ENCODE results near the gene GPX6.
"Not testable (repeated sequence)": the region's sequence is repeated elsewhere in the genome, so short reads cannot be mapped to it uniquely, and the experiment has no call there.

Gene GPX6, protein sequence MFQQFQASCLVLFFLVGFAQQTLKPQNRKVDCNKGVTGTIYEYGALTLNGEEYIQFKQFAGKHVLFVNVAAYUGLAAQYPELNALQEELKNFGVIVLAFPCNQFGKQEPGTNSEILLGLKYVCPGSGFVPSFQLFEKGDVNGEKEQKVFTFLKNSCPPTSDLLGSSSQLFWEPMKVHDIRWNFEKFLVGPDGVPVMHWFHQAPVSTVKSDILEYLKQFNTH

DNA sequence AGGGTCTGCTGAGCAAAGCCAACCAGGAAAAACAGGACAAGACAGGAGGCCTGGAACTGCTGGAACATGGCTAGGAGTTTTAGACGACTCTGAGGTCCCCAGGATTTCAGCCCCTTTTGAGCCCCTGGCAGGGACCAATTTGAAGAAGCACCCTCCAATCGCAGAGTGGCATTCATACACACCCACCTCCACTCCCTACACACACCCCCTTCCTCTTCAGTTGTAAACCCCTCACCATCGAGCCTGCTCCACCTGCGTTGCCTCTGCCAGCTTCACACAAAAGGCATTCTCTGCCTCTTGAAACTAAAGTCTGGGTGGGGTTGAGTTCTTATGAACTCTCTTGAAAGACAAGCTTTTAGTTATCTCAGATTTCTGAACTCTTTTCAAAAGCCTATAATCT, at the start of gene GPX6:
GPX6 (minus strand) TSS at position 118 of the 400 bp plus-strand sequence; CDS start at position 68, 50 bp downstream.
- in situ Hi-C loops (cut with MboI; ENCODE audit: low sequenced_read_pairs), result no loop called here

- in situ Hi-C loops (cut with MboI; ENCODE audit: low sequenced_read_pairs), result no loop called here
Observed at GRCh38 chr6:28563430-28564095, 48.0 kb upstream of the GPX6 start.

DNA sequence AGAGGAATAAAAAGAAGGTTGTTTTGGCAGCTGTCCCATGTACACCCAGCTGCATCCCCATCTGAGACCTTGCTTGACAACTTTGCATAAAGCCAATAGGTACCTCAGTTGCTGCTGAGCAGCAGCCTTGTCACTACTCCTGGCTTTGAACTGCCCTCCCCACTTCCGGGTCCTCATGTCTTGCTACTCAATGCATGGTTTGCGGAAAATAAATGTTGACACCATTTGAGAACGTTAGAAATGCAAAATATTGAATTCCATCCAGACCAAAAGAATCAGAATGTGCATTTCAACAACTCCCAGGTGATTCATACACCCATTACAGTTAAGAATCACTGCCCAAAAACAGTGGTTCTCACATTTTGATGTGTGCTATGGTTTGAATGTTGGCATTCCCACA, 43.0 kb upstream of the GPX6 start:
- in situ Hi-C loops (cut with MboI; ENCODE audit: low sequenced_read_pairs), result no loop called here

GRCh38 chr6:28555136-28555535, 39.5 kb upstream of the GPX6 start:
- in situ Hi-C loops (cut with MboI; ENCODE audit: low sequenced_read_pairs), result no loop called here

DNA sequence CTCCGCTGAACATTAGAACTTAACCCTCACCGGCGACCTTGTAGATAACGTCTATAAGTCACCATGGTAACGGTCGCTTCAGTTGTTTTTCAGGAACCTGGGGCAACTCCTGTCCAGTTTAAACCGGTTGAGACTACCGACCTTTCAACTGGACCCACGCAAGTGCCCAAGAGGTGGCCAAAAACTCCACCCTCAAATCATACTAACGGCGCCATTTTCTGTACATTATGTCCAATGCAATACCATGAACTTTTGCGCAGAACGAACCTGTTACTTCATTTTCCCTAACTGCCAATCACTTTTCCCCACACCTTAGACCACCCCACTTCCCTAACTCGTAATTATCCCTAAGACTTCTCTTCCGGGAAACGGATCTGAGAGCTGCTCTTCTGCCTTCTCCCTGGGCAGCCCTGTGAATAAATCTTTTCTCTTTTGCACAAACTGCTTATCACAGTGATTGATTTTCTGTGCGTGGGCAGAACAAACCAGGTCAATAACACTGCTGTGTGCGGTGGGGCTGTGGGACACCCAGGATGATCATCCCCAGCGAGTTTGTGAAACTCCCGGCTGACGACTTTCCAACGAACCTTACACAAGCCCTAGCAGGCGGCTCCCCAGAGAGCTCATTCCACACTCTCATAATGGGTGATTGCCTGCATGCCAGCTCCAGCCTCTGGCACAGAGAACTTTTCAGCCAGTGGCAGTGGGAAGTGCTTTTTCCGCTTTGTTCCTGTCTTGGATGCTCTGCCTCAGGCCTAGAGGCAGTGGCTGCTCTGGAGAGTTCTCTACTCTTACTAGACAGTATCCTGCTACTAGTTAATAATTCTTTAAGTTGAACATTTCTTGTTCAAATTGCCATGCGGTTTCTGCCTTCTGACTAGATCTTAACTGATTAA, 38.6 kb upstream of the GPX6 start:
- in situ Hi-C loops (cut with MboI; ENCODE audit: low sequenced_read_pairs), result no loop called here

DNA sequence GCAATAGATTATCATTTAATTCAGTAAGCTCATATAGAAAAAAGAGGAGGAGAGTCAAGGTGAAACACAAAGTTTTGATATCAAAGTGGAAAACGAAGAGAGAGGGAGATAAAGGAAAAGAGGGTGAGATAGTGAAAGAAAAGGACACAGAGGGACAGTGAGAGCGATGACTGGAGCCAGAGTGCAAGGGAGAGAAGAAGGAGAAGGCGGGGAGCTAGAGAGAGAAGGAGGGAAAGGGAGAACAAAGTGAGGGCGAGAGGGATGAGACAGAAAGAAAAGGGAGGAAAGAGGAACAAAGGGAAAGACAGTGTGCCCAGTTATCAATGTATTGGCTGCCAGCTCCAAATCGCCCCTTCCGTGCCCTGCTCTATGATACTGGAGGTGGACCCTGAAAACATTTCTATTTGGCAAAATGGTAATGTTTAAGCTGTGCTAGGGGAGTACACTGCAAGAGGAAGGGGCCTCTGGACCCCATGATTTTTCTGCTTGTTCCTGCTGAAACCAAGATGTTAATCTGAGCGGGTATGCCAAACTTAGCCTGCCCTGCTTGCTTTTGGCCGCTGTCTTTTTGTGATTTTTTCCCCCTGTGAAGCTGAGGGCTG, 37.9 kb upstream of the GPX6 start:
- in situ Hi-C loops (cut with MboI; ENCODE audit: low sequenced_read_pairs), result no loop called here

GRCh38 chr6:28551891-28552666, 36.5 kb upstream of the GPX6 start:
- in situ Hi-C loops (cut with MboI; ENCODE audit: low sequenced_read_pairs), result no loop called here

- in situ Hi-C loops (cut with MboI; ENCODE audit: low sequenced_read_pairs), result not testable (repeated sequence)
Observed at GRCh38 chr6:28547003-28547402, 31.4 kb upstream of the GPX6 start.

GRCh38 chr6:28545955-28546354, 30.4 kb upstream of the GPX6 start:
- in situ Hi-C loops (cut with MboI; ENCODE audit: low sequenced_read_pairs), result no loop called here

DNA sequence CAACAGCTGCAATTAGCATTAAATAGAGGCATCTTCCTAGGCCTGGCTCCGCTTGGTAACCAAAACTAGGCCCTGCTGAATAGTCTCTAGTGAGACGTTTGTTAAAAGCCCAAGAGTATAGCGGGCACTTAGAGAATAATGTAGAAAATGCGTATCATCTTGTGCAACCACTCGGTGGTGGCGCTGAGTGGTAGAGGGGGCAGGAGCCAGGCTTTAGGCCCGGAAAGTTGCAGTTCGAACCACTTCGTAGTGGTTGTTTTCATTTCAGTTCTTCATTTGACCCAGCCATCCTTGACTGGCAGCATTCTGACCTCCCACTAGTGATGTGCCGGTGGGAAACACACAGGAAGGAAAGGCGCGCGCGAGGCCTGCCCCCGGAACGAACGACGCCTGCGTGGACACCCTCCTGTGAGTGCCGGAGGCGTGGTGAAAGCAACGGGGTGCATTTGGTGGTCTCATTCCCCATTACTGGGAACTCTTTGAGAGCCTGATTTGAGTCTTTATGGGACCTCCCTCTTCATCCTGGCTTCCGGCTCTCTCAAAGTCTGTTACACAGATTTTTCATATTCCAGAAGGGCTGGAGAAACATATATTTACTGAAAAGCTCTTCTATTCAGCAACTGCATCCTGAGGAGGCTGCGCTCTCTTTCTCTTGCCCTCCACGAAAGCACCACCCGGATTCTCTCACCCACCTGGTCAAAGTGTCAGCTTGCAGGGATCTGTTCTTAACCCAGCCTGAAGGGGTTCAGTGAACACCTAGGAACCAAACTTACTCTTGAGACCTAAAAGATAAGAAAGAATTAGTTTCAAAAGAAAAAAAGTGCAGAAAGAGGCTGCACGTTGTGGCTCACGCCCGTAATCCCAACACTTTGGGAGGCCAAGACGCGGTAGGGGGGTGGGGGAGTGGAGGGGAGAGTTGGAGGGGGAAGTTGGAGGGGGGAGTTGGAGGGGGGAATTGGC, 28.3 kb upstream of the GPX6 start:
- in situ Hi-C loops (cut with MboI; ENCODE audit: low sequenced_read_pairs), result no loop called here

- in situ Hi-C loops (cut with MboI; ENCODE audit: low sequenced_read_pairs), result no loop called here
Observed at GRCh38 chr6:28542440-28543296, 27.1 kb upstream of the GPX6 start.

DNA sequence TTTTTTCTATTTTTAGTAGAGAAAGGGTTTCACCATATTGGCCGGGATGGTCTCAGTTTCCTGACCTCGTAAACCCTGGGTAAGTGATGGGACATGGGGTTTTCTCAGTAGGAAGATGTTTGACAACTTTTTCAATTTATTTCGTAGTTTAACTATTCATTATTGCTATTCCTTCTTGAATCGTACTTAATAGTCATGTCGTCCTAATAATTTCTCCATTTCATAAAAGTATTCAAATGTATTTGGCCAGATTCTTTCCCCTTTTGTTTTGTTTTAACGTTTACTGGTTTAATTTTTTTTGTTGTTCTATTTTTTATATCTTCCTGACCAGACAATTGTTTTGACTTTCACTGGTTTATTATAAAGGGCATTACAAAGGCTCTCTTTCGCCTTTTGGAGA, 26.4 kb upstream of the GPX6 start:
- in situ Hi-C loops (cut with MboI; ENCODE audit: low sequenced_read_pairs), result no loop called here

DNA sequence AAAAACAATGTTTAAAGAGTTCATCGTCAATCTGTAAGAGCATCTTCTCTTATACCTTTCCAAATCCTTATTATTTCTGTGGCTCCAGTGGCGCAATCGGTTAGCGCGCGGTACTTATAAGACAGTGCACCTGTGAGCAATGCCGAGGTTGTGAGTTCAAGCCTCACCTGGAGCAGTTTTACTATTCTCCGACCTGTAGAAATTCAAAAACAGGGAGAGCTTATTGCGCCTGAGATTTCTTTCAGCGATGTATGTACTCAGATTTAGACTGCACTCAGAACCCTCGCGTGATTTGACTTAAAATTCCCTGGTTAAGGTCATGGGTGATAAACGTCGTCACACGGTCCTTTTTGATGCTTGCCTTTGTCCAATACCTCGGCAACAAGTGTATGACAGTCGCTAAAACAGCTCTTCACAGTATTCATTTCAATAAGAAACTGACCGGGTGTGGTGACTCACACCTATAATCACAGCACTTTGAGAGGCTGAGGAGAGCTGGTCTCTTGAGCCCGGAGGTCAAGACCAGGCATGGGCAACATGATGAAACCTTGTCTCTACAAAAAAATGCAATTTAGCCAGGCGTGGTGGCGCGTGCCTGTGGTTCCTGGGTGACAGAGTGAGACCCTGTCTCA, 22.0 kb upstream of the GPX6 start:
- in situ Hi-C loops (cut with MboI; ENCODE audit: low sequenced_read_pairs), result no loop called here

GRCh38 chr6:28537065-28537464, 21.5 kb upstream of the GPX6 start:
- in situ Hi-C loops (cut with MboI; ENCODE audit: low sequenced_read_pairs), result no loop called here

- in situ Hi-C loops (cut with MboI; ENCODE audit: low sequenced_read_pairs), result no loop called here
Observed at GRCh38 chr6:28534875-28535274, 19.3 kb upstream of the GPX6 start.

DNA sequence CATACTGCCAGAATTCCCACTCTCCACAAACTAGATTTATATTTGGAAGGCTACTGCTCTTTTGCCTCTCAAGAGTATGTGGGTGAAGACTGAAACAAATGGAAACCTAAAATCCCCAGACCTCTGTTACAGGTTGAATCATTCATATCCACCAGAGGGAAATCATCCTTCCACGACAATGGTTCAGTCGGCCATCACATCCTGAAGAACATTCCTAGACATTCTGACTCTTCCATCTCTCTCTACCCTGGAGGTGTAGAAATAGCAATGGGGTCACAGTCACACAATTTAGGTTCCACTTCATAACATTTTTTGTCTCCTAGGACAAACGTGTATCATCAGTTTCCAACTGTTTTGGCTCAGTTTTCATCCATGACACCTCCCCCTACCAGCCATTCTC, 18.7 kb upstream of the GPX6 start:
- in situ Hi-C loops (cut with MboI; ENCODE audit: low sequenced_read_pairs), result no loop called here

- in situ Hi-C loops (cut with MboI; ENCODE audit: low sequenced_read_pairs), result no loop called here
Observed at GRCh38 chr6:28531479-28532128, 16.0 kb upstream of the GPX6 start.

- in situ Hi-C loops (cut with MboI; ENCODE audit: low sequenced_read_pairs), result no loop called here
Observed at GRCh38 chr6:28530777-28531176, 15.2 kb upstream of the GPX6 start.
